Measurements from ENCODE around the gene LINC00237.

DNA sequence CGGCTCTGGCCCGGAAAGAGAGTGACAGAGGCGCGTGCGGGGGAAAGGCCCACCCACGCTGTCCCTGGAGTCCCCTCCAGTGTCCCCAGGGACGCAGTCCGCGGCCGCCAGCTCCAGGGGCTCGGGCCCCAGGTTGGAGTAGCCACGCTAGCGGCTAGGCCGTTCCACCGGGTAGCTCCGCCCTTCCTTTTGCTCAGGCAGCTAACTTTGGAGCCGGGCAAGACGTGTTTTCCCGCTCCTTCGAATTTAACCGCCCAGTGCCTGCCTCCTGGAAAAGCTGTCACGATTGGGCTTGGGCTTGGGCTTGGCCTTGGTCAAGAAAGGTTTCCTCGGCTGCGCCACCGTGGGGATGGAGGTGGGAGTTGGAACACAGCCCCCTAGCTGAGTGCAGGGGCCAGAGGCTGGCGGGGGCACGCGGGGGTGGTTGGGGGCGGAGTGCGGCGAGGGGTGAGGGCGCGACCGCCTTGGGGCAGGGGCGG lies 4.7 kb downstream of the LINC00237 start:
- TF ChIP-seq, protein P1, sequence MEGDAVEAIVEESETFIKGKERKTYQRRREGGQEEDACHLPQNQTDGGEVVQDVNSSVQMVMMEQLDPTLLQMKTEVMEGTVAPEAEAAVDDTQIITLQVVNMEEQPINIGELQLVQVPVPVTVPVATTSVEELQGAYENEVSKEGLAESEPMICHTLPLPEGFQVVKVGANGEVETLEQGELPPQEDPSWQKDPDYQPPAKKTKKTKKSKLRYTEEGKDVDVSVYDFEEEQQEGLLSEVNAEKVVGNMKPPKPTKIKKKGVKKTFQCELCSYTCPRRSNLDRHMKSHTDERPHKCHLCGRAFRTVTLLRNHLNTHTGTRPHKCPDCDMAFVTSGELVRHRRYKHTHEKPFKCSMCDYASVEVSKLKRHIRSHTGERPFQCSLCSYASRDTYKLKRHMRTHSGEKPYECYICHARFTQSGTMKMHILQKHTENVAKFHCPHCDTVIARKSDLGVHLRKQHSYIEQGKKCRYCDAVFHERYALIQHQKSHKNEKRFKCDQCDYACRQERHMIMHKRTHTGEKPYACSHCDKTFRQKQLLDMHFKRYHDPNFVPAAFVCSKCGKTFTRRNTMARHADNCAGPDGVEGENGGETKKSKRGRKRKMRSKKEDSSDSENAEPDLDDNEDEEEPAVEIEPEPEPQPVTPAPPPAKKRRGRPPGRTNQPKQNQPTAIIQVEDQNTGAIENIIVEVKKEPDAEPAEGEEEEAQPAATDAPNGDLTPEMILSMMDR (IDR thresholded peaks at IDR 0.05), result no peak
- no peak for TF ChIP-seq EZH2 (IDR thresholded peaks at IDR 0.05; ENCODE audit: borderline replicate concordance, insufficient read depth, low read depth, low read length, poor library complexity, severe bottlenecking)

All from B cell (primary cell).